ENCODE data around the gene UBA7. TPM values are rescaled to one million over a fixed set of nuclear protein-coding genes. Genes with fewer than 3 reads are reported as not detected.

UBA7 gene
- total RNA-seq, 1 experiment from 2014 or later = 12.5 TPM

DNA sequence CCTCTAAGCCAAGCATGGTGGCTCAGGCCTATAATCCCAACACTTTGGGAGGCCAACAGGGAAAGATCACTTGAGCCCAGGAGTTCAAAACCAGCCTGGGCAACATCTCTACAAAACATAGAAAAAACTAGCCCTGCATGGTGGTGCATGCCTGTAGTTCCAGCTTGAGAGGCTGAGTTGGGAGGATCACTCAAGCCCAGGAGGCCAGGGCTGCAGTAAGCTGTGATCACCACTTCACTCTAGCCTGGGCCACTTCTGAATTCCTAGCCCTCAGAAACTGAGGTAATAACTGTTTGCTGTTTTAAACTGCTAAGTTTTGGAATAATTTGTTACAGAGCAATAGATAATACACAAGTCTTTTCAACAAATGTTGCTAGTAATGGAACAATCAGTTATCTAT is 43.8 kb downstream of the UBA7 start:
- ChIA-PET CTCF (no interaction called here), POLR2A (no interaction called here)
- in situ Hi-C loops (cut with HindIII; ENCODE audit: low pct_unique_long_range_greater_than_20kb, low sequenced_read_pairs) (no loop called here), intact Hi-C loops (cut with micrococcal nuclease; ENCODE audit: unreplicated experiment) (no loop called here)
- H3K4me3 ChIP-seq (ENCODE audit: low read depth in 2 of 2, low read length in 2 of 2) = no peak overlapping the region
- no TSS peak for BruUV-seq (replicated peaks)
- peak; percentile 56; the same call in 1 of the 2 replicates for ATAC-seq
- TF ChIP-seq TCF7L2 (IDR thresholded peaks at IDR 0.05; ENCODE audit: low read depth, low read length) = no peak
- TF ChIP-seq POLR2AphosphoS5 (IDR thresholded peaks at IDR 0.05; ENCODE audit: low read depth, low read length) = no peak
- TF ChIP-seq, protein P1, sequence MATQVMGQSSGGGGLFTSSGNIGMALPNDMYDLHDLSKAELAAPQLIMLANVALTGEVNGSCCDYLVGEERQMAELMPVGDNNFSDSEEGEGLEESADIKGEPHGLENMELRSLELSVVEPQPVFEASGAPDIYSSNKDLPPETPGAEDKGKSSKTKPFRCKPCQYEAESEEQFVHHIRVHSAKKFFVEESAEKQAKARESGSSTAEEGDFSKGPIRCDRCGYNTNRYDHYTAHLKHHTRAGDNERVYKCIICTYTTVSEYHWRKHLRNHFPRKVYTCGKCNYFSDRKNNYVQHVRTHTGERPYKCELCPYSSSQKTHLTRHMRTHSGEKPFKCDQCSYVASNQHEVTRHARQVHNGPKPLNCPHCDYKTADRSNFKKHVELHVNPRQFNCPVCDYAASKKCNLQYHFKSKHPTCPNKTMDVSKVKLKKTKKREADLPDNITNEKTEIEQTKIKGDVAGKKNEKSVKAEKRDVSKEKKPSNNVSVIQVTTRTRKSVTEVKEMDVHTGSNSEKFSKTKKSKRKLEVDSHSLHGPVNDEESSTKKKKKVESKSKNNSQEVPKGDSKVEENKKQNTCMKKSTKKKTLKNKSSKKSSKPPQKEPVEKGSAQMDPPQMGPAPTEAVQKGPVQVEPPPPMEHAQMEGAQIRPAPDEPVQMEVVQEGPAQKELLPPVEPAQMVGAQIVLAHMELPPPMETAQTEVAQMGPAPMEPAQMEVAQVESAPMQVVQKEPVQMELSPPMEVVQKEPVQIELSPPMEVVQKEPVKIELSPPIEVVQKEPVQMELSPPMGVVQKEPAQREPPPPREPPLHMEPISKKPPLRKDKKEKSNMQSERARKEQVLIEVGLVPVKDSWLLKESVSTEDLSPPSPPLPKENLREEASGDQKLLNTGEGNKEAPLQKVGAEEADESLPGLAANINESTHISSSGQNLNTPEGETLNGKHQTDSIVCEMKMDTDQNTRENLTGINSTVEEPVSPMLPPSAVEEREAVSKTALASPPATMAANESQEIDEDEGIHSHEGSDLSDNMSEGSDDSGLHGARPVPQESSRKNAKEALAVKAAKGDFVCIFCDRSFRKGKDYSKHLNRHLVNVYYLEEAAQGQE (IDR thresholded peaks at IDR 0.05; ENCODE audit: insufficient read depth in 1 of 2, low read depth in 2 of 2, low read length in 1 of 2) = no peak
- no peak for TF ChIP-seq SIN3A (IDR thresholded peaks at IDR 0.05; ENCODE audit: borderline replicate concordance, insufficient read depth, low read depth, low read length)
- TF ChIP-seq, protein P2, sequence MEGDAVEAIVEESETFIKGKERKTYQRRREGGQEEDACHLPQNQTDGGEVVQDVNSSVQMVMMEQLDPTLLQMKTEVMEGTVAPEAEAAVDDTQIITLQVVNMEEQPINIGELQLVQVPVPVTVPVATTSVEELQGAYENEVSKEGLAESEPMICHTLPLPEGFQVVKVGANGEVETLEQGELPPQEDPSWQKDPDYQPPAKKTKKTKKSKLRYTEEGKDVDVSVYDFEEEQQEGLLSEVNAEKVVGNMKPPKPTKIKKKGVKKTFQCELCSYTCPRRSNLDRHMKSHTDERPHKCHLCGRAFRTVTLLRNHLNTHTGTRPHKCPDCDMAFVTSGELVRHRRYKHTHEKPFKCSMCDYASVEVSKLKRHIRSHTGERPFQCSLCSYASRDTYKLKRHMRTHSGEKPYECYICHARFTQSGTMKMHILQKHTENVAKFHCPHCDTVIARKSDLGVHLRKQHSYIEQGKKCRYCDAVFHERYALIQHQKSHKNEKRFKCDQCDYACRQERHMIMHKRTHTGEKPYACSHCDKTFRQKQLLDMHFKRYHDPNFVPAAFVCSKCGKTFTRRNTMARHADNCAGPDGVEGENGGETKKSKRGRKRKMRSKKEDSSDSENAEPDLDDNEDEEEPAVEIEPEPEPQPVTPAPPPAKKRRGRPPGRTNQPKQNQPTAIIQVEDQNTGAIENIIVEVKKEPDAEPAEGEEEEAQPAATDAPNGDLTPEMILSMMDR (IDR thresholded peaks at IDR 0.05) = no peak
- H3K9me3 ChIP-seq (ENCODE audit: control insufficient read depth, insufficient read depth, low read depth, low read length) = no peaks in the 10 kb centered on the region
- H3K4me1 ChIP-seq (ENCODE audit: control insufficient read depth, insufficient read depth, low read length) = no peaks in the 10 kb centered on the region; the same call in 1 of the 2 replicates
- DNase-seq (ENCODE audit: low read depth, low spot score) = no peak
- H3K27ac ChIP-seq (ENCODE audit: low read length) = no peak overlapping the region
- H3K27me3 ChIP-seq (ENCODE audit: control insufficient read depth, insufficient read depth, low read length) = no peaks in the 10 kb centered on the region
- H3K36me3 ChIP-seq (ENCODE audit: control insufficient read depth, insufficient read depth, low read length) = no peaks in the 10 kb centered on the region

- POLR2A ChIA-PET = no interaction called here
- Histone ChIP-seq H3K9me3 (ENCODE audit: control insufficient read depth, insufficient read depth, low read depth, low read length) (no peaks in the 10 kb centered on the region), H3K27me3 (ENCODE audit: control insufficient read depth, insufficient read depth, low read length) (no peaks in the 10 kb centered on the region), H3K4me3 (ENCODE audit: low read depth in 2 of 2, low read length in 2 of 2) (no peak overlapping the region), H3K27ac (ENCODE audit: low read length) (no peak overlapping the region), H3K36me3 (ENCODE audit: control insufficient read depth, insufficient read depth, low read length) (no peaks in the 10 kb centered on the region), H3K4me1 (ENCODE audit: control insufficient read depth, insufficient read depth, low read length) (no peaks in the 10 kb centered on the region; the same call in 1 of the 2 replicates)
- peak; percentile 48; the same call in 1 of the 2 replicates for ATAC-seq
- in situ Hi-C loops (cut with HindIII; ENCODE audit: low pct_unique_long_range_greater_than_20kb, low sequenced_read_pairs) = no loop called here
- no peak for TF ChIP-seq POLR2AphosphoS5 (IDR thresholded peaks at IDR 0.05; ENCODE audit: low read depth, low read length)
- intact Hi-C loops (cut with micrococcal nuclease; ENCODE audit: unreplicated experiment) = no loop called here
- BruUV-seq (replicated peaks) = TSS peak; percentile 36
- CTCF ChIA-PET = interaction anchor here (0.6 kb wide), 1 partner anchor 98 kb away, joined by 4 read pairs; no protein-coding TSS in a partner anchor
- no peak for DNase-seq (ENCODE audit: low read depth, low spot score)
Observed at GRCh38 chr3:49769286-49769915, 44.4 kb downstream of the UBA7 start.

DNA sequence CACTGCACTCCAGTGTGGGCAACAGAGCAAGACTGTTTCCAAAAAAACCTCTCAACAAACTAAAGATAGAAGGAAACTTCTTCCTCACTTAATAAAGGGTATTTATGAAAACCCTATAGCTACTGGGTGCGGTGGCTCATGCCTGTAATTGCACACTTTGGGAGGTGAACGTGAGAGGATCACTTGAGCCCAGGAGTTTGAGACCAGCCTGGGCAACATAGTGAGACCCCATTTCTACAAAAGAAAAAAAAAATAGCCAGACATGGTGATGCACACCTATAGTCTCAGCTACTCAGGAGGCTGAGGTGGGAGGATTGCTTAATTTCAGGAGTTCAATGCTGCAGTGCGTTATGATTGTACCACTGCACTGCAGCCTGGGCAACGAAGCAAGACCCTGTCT is 49.8 kb downstream of the UBA7 start:
- no peak overlapping the region for H3K4me3 ChIP-seq (ENCODE audit: low read depth in 2 of 2, low read length in 2 of 2)
- CTCF ChIA-PET = no interaction called here
- no peak overlapping the region for H3K27ac ChIP-seq (ENCODE audit: low read length)
- DNase-seq (ENCODE audit: low read depth, low spot score) (no peak), ATAC-seq (no peak)
- intact Hi-C loops (cut with micrococcal nuclease; ENCODE audit: unreplicated experiment) = no loop called here
- no peaks in the 10 kb centered on the region for H3K36me3 ChIP-seq (ENCODE audit: control insufficient read depth, insufficient read depth, low read length)
- no peaks in the 10 kb centered on the region for H3K9me3 ChIP-seq (ENCODE audit: control insufficient read depth, insufficient read depth, low read depth, low read length)
- no peaks in the 10 kb centered on the region for H3K4me1 ChIP-seq (ENCODE audit: control insufficient read depth, insufficient read depth, low read length)
- in situ Hi-C loops (cut with HindIII; ENCODE audit: low pct_unique_long_range_greater_than_20kb, low sequenced_read_pairs) = no loop called here
- no peaks in the 10 kb centered on the region for H3K27me3 ChIP-seq (ENCODE audit: control insufficient read depth, insufficient read depth, low read length)
- POLR2A ChIA-PET = no interaction called here
- no TSS peak for BruUV-seq (replicated peaks)
- no peak for TF ChIP-seq TCF7L2 (IDR thresholded peaks at IDR 0.05; ENCODE audit: low read depth, low read length)
- no peak for TF ChIP-seq POLR2AphosphoS5 (IDR thresholded peaks at IDR 0.05; ENCODE audit: low read depth, low read length)
- TF ChIP-seq, protein P2 (IDR thresholded peaks at IDR 0.05) = no peak

Data from Panc1 (cell line).